ENCODE measurements around the gene RAD51C. TPM values are rescaled to one million over a fixed set of nuclear protein-coding genes. Genes with fewer than 3 reads are reported as not detected.

RAD51C gene
- total RNA-seq, 1 donor from 2014 or later, result 9.4 TPM

DNA sequence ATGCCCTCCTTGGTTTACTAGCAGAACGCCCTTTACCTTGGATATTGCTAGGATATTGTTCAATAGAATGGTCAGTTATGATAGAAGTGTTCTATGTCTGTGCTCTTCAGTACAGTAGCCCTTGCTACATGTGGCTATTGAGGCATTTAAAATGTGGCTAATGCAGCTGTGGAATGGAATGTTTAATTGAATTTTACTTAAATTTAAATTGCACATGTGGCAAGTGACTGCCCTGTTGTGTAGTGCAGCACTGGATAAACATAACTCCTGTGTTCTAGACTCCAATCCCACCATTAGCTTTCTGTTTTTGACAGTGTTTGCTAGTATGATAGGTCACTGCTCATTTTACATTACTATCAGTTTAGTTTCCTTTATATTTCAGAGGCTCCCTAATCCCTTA, 29.9 kb downstream of the RAD51C start:
- Histone ChIP-seq H3K36me3 (ENCODE audit: insufficient read depth, low read length) (no peaks in the 10 kb centered on the region), H3K27me3 (ENCODE audit: insufficient read depth, low read length) (no peaks in the 10 kb centered on the region), H2AFZ (ENCODE audit: low read depth, low read length) (no peak overlapping the region), H3K4me3 (ENCODE audit: insufficient read depth, low read depth, low read length) (no peak overlapping the region), H4K20me1 (ENCODE audit: insufficient read depth, low read length) (no peaks in the 10 kb centered on the region), H3K79me2 (ENCODE audit: insufficient read depth, low read length) (no peaks in the 10 kb centered on the region), H3K9me3 (ENCODE audit: insufficient read depth, low read depth, low read length) (no peaks in the 10 kb centered on the region), H3K4me1 (ENCODE audit: insufficient read depth, low read length) (no peaks in the 10 kb centered on the region), H3K4me2 (ENCODE audit: low read length) (no peak overlapping the region), H3K27ac (ENCODE audit: low read depth, low read length) (no peak overlapping the region), H3K9ac (ENCODE audit: low read length) (no peak overlapping the region)
- H3K36me3 Mint-ChIP-seq (ENCODE audit: low read depth, unreplicated experiment), result no peaks in the 10 kb centered on the region
- H3K4me3 Mint-ChIP-seq (ENCODE audit: unreplicated experiment), result no peak overlapping the region
- no peaks in the 10 kb centered on the region for H3K4me1 Mint-ChIP-seq (ENCODE audit: low read depth, unreplicated experiment)
- no peak for FAIRE-seq
- no peak for DNase-seq (ENCODE audit: low read depth)
- no peak for TF ChIP-seq EZH2 (IDR thresholded peaks at IDR 0.05; ENCODE audit: insufficient read depth, low read length)
- TF ChIP-seq, protein P1, sequence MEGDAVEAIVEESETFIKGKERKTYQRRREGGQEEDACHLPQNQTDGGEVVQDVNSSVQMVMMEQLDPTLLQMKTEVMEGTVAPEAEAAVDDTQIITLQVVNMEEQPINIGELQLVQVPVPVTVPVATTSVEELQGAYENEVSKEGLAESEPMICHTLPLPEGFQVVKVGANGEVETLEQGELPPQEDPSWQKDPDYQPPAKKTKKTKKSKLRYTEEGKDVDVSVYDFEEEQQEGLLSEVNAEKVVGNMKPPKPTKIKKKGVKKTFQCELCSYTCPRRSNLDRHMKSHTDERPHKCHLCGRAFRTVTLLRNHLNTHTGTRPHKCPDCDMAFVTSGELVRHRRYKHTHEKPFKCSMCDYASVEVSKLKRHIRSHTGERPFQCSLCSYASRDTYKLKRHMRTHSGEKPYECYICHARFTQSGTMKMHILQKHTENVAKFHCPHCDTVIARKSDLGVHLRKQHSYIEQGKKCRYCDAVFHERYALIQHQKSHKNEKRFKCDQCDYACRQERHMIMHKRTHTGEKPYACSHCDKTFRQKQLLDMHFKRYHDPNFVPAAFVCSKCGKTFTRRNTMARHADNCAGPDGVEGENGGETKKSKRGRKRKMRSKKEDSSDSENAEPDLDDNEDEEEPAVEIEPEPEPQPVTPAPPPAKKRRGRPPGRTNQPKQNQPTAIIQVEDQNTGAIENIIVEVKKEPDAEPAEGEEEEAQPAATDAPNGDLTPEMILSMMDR (IDR thresholded peaks at IDR 0.05; ENCODE audit: insufficient read depth, low read depth, low read length), result no peak
- H3K27me3 Mint-ChIP-seq (ENCODE audit: low read depth, unreplicated experiment), result no peaks in the 10 kb centered on the region
- H3K9me3 Mint-ChIP-seq (ENCODE audit: unreplicated experiment), result no peaks in the 10 kb centered on the region
- H3K27ac Mint-ChIP-seq (ENCODE audit: unreplicated experiment), result no peak overlapping the region

DNA sequence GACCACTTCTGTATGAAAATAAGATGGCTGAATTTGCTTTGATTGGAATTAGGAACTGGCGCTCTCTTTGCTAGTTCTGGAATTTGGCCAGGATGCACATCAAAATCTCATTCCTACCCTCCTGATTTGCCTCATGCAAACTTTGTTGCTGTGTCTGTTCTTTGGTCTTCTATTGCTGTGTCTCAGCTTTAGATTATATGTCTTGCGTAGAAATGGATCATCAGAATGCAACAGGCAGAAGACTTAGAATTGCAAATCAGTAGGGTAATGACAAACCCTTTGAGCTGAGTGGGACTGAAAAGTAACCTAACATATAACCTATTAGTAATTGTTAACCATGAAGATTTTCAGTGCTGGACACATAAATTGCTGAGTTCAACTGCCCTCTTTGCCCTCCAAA, 30.3 kb downstream of the RAD51C start:
- no peaks in the 10 kb centered on the region for H3K36me3 Mint-ChIP-seq (ENCODE audit: low read depth, unreplicated experiment)
- Histone ChIP-seq H4K20me1 (ENCODE audit: insufficient read depth, low read length) (no peaks in the 10 kb centered on the region), H3K9ac (ENCODE audit: low read length) (no peak overlapping the region), H3K4me1 (ENCODE audit: insufficient read depth, low read length) (no peaks in the 10 kb centered on the region), H3K27me3 (ENCODE audit: insufficient read depth, low read length) (no peaks in the 10 kb centered on the region), H3K36me3 (ENCODE audit: insufficient read depth, low read length) (no peaks in the 10 kb centered on the region), H3K4me3 (ENCODE audit: insufficient read depth, low read depth, low read length) (no peak overlapping the region), H3K79me2 (ENCODE audit: insufficient read depth, low read length) (no peaks in the 10 kb centered on the region), H3K27ac (ENCODE audit: low read depth, low read length) (no peak overlapping the region), H3K9me3 (ENCODE audit: insufficient read depth, low read depth, low read length) (no peaks in the 10 kb centered on the region), H3K4me2 (ENCODE audit: low read length) (no peak overlapping the region), H2AFZ (ENCODE audit: low read depth, low read length) (no peak overlapping the region)
- no peak for TF ChIP-seq EZH2 (IDR thresholded peaks at IDR 0.05; ENCODE audit: insufficient read depth, low read length)
- TF ChIP-seq, protein P1 (IDR thresholded peaks at IDR 0.05; ENCODE audit: insufficient read depth, low read depth, low read length), result no peak
- DNase-seq (ENCODE audit: low read depth) (no peak), FAIRE-seq (no peak)
- H3K9me3 Mint-ChIP-seq (ENCODE audit: unreplicated experiment), result no peaks in the 10 kb centered on the region
- no peak overlapping the region for H3K27ac Mint-ChIP-seq (ENCODE audit: unreplicated experiment)
- H3K27me3 Mint-ChIP-seq (ENCODE audit: low read depth, unreplicated experiment), result no peaks in the 10 kb centered on the region
- no peaks in the 10 kb centered on the region for H3K4me1 Mint-ChIP-seq (ENCODE audit: low read depth, unreplicated experiment)
- H3K4me3 Mint-ChIP-seq (ENCODE audit: unreplicated experiment), result no peak overlapping the region

DNA sequence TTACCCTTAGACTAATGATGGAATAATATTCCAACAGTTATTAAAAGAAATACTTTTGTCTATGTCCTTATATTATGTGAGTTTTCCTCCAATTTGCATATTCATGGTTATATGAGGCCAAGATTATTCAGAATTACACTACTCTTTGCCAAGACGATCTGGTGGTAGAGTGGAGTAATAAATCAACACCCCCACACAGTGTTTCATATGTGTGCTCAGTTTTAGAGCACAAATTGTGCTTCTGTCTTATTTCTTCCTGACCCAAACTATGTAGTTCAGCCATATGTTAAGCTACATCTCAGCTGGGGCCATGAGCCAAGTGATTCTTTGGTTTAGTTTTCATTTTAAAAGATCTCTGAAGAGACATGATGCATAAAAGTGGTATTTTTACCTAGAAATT, 36.4 kb downstream of the RAD51C start:
- no peaks in the 10 kb centered on the region for H3K79me2 ChIP-seq (ENCODE audit: insufficient read depth, low read length)
- H3K36me3 ChIP-seq (ENCODE audit: insufficient read depth, low read length), result no peaks in the 10 kb centered on the region
- H3K4me3 ChIP-seq (ENCODE audit: insufficient read depth, low read depth, low read length), result no peak overlapping the region
- Mint-ChIP-seq H3K36me3 (ENCODE audit: low read depth, unreplicated experiment) (no peaks in the 10 kb centered on the region), H3K4me1 (ENCODE audit: low read depth, unreplicated experiment) (no peaks in the 10 kb centered on the region), H3K27me3 (ENCODE audit: low read depth, unreplicated experiment) (no peaks in the 10 kb centered on the region), H3K27ac (ENCODE audit: unreplicated experiment) (no peak overlapping the region), H3K9me3 (ENCODE audit: unreplicated experiment) (no peaks in the 10 kb centered on the region), H3K4me3 (ENCODE audit: unreplicated experiment) (no peak overlapping the region)
- DNase-seq (ENCODE audit: low read depth) (peak; percentile 20), FAIRE-seq (no peak)
- TF ChIP-seq EZH2 (IDR thresholded peaks at IDR 0.05; ENCODE audit: insufficient read depth, low read length), result no peak
- TF ChIP-seq, protein P1 (IDR thresholded peaks at IDR 0.05; ENCODE audit: insufficient read depth, low read depth, low read length), result no peak
- no peak overlapping the region for H2AFZ ChIP-seq (ENCODE audit: low read depth, low read length)
- H3K27me3 ChIP-seq (ENCODE audit: insufficient read depth, low read length), result no peaks in the 10 kb centered on the region
- no peaks in the 10 kb centered on the region for H4K20me1 ChIP-seq (ENCODE audit: insufficient read depth, low read length)
- no peaks in the 10 kb centered on the region for H3K9me3 ChIP-seq (ENCODE audit: insufficient read depth, low read depth, low read length)
- no peak overlapping the region for H3K4me2 ChIP-seq (ENCODE audit: low read length)
- H3K9ac ChIP-seq (ENCODE audit: low read length), result no peak overlapping the region
- no peaks in the 10 kb centered on the region for H3K4me1 ChIP-seq (ENCODE audit: insufficient read depth, low read length)
- no peak overlapping the region for H3K27ac ChIP-seq (ENCODE audit: low read depth, low read length)
